Activated T-cell treated with anti-CD3 and anti-CD28 coated beads, Interleukin-2, amount 50 U/mL, for 72 hours (primary cell): ENCODE measurements around the gene SLC36A3. TPM values are rescaled to one million over a fixed set of nuclear protein-coding genes. Genes with fewer than 3 reads are reported as not detected.
"Not testable (repeated sequence)": the region's sequence is repeated elsewhere in the genome, so short reads cannot be mapped to it uniquely, and the experiment has no call there.

Experiments
- ATAC-seq, 2 donors: fragments of 150-1000 bp; cut with Tn5 transposase; replicated peaks in 1 of 2; 2 replicates each; pipeline ENCODE4 v1.10.0; 2021; ENCODE audit warnings: moderate library complexity in 2 of 2, mild to moderate bottlenecking in 1 of 2
- DNase-seq, 2 donors: peaks; one replicate each; pipeline ENCODE4 v3.0.0; 2021 to 2022; ENCODE audit warnings: mixed read lengths in 1 of 2
- H3K27ac Mint-ChIP-seq: one replicate; pipeline ENCODE4 v1.8.0; 2022; ENCODE audit warnings: mild to moderate bottlenecking, moderate library complexity, mixed read lengths
- H3K27me3 Mint-ChIP-seq: one replicate; pipeline ENCODE4 v1.8.0; 2022; ENCODE audit warnings: low read depth, mixed read lengths
- H3K36me3 Mint-ChIP-seq, 2 donors: one replicate each; pipeline ENCODE4 v1.8.0; 2022; ENCODE audit warnings: mixed read lengths in 2 of 2, mild to moderate bottlenecking in 1 of 2; ENCODE audit not compliant: insufficient read depth in 2 of 2
- H3K4me1 Mint-ChIP-seq: one replicate; pipeline ENCODE4 v1.8.0; 2022; ENCODE audit warnings: low read depth, mixed read lengths
- H3K4me3 Mint-ChIP-seq, 2 donors: one replicate each; pipeline ENCODE4 v1.8.0; 2022; ENCODE audit warnings: mild to moderate bottlenecking in 2 of 2, mixed read lengths in 2 of 2, moderate library complexity in 2 of 2
- H3K9me3 Mint-ChIP-seq, 2 donors: one replicate each; pipeline ENCODE4 v1.8.0; 2022; ENCODE audit warnings: mixed read lengths in 2 of 2
- total RNA-seq, 2 donors: library from RNA; stranded (reverse); gene quantifications; one replicate each; pipeline ENCODE4 v1.2.3, GENCODE V29; 2022

Gene SLC36A3
- total RNA-seq, 2 donors from 2014 or later: 0.10 TPM; not detected in 1

GRCh38 chr5:151270599-151270998 lies 33.0 kb downstream of the SLC36A3 start:
- Mint-ChIP-seq H3K36me3 (peaks cover 2 to 3% of the 10 kb centered on the region in 2 donors), H3K27me3 (no peaks in the 10 kb centered on the region), H3K4me3 (no peak overlapping the region), H3K4me1 (no peaks in the 10 kb centered on the region), H3K27ac (no peak overlapping the region), H3K9me3 (no peaks in the 10 kb centered on the region)
- peak; percentile 96 to 98 for ATAC-seq
- DNase-seq: peak; percentile 29 to 37

- Mint-ChIP-seq H3K4me3 (no peak overlapping the region), H3K27me3 (no peaks in the 10 kb centered on the region), H3K36me3 (peaks cover 2 to 11% of the 10 kb centered on the region in 2 donors), H3K4me1 (peaks cover 21% of the 10 kb centered on the region), H3K27ac (no peak overlapping the region), H3K9me3 (no peaks in the 10 kb centered on the region)
- DNase-seq (no peak), ATAC-seq (no peak)
Observed at GRCh38 chr5:151267491-151268260, 35.9 kb downstream of the SLC36A3 start.

- Mint-ChIP-seq H3K27ac (no peak overlapping the region), H3K4me1 (peaks cover 21% of the 10 kb centered on the region), H3K27me3 (no peaks in the 10 kb centered on the region), H3K4me3 (peak overlapping the region; percentile 59 to 71), H3K9me3 (no peaks in the 10 kb centered on the region), H3K36me3 (peaks cover 2 to 11% of the 10 kb centered on the region in 2 donors)
- DNase-seq (peak; percentile 45 to 61), ATAC-seq (peak; percentile 97)
Observed at GRCh38 chr5:151264113-151264512, 39.5 kb downstream of the SLC36A3 start.

GRCh38 chr5:151262532-151262931 lies 41.0 kb downstream of the SLC36A3 start:
- DNase-seq (no peak), ATAC-seq (no peak)
- Mint-ChIP-seq H3K9me3 (no peaks in the 10 kb centered on the region), H3K4me1 (peaks cover 23% of the 10 kb centered on the region), H3K4me3 (no peak overlapping the region), H3K27ac (no peak overlapping the region), H3K36me3 (peaks cover 2 to 11% of the 10 kb centered on the region in 2 donors), H3K27me3 (no peaks in the 10 kb centered on the region)

GRCh38 chr5:151259931-151260330 lies 43.6 kb downstream of the SLC36A3 start:
- ATAC-seq: no peak
- Mint-ChIP-seq H3K36me3 (peaks cover 0 to 8% of the 10 kb centered on the region in 2 donors), H3K27ac (no peak overlapping the region), H3K27me3 (no peaks in the 10 kb centered on the region), H3K9me3 (no peaks in the 10 kb centered on the region), H3K4me1 (peaks cover 35% of the 10 kb centered on the region), H3K4me3 (no peak overlapping the region)
- no peak for DNase-seq

- Mint-ChIP-seq H3K4me3 (no peak overlapping the region), H3K4me1 (peaks cover 33% of the 10 kb centered on the region), H3K36me3 (no peaks in the 10 kb centered on the region), H3K27ac (no peak overlapping the region), H3K27me3 (no peaks in the 10 kb centered on the region), H3K9me3 (no peaks in the 10 kb centered on the region)
- DNase-seq (no peak), ATAC-seq (peak in 1 of 2 donors; percentile 31)
Observed at GRCh38 chr5:151258816-151259215, 44.8 kb downstream of the SLC36A3 start.

- no peak for DNase-seq
- no peak for ATAC-seq
- Mint-ChIP-seq H3K27ac (no peak overlapping the region), H3K36me3 (no peaks in the 10 kb centered on the region), H3K27me3 (no peaks in the 10 kb centered on the region), H3K4me1 (peaks cover 33% of the 10 kb centered on the region), H3K4me3 (no peak overlapping the region), H3K9me3 (no peaks in the 10 kb centered on the region)
Observed at GRCh38 chr5:151258201-151258611, 45.4 kb downstream of the SLC36A3 start.

GRCh38 chr5:151257731-151258181 lies 45.8 kb downstream of the SLC36A3 start:
- Mint-ChIP-seq H3K4me1 (peaks cover 34% of the 10 kb centered on the region), H3K4me3 (no peak overlapping the region), H3K27ac (no peak overlapping the region), H3K36me3 (no peaks in the 10 kb centered on the region), H3K27me3 (no peaks in the 10 kb centered on the region), H3K9me3 (no peaks in the 10 kb centered on the region)
- DNase-seq (no peak), ATAC-seq (no peak)

- ATAC-seq: no peak
- no peak for DNase-seq
- no peak overlapping the region for H3K27ac Mint-ChIP-seq
- no peak overlapping the region for H3K4me3 Mint-ChIP-seq
- no peaks in the 10 kb centered on the region for H3K9me3 Mint-ChIP-seq
- H3K36me3 Mint-ChIP-seq: peaks cover 0 to 2% of the 10 kb centered on the region in 2 donors
- H3K4me1 Mint-ChIP-seq: peaks cover 51% of the 10 kb centered on the region
- H3K27me3 Mint-ChIP-seq: no peaks in the 10 kb centered on the region
Observed at GRCh38 chr5:151255621-151256286, 47.8 kb downstream of the SLC36A3 start.

GRCh38 chr5:151254990-151255389 lies 48.6 kb downstream of the SLC36A3 start:
- H3K27ac Mint-ChIP-seq, ATAC-seq, H3K4me3 Mint-ChIP-seq, DNase-seq, H3K9me3 Mint-ChIP-seq, H3K27me3 Mint-ChIP-seq, H3K36me3 Mint-ChIP-seq: not testable (repeated sequence)
- peaks cover 58% of the 10 kb centered on the region for H3K4me1 Mint-ChIP-seq

GRCh38 chr5:151254556-151254955 lies 49.0 kb downstream of the SLC36A3 start:
- Mint-ChIP-seq H3K27ac (no peak overlapping the region), H3K4me3 (peak overlapping the region in 1 of 2 donors; percentile 94), H3K27me3 (no peaks in the 10 kb centered on the region), H3K9me3 (no peaks in the 10 kb centered on the region), H3K4me1 (peaks cover 58% of the 10 kb centered on the region), H3K36me3 (peaks cover 1 to 2% of the 10 kb centered on the region in 2 donors)
- DNase-seq: no peak
- ATAC-seq: no peak

- H3K4me3 Mint-ChIP-seq: peak overlapping the region; percentile 94 to 96
- no peak for ATAC-seq
Observed at GRCh38 chr5:151253605-151253950, 50.0 kb downstream of the SLC36A3 start.

GRCh38 chr5:151252762-151253604 lies 50.6 kb downstream of the SLC36A3 start, which contains the start of gene GM2A:
Gene GM2A (plus strand): TSS chr5:151253185. CDS start chr5:151253217, 32 bp downstream.
- peaks cover 58% of the 10 kb centered on the region for H3K4me1 Mint-ChIP-seq

More at GRCh38 chr5:151253605-151253950, 50.0 kb downstream of the SLC36A3 start:
- Mint-ChIP-seq H3K27me3 (no peaks in the 10 kb centered on the region), H3K27ac (peak overlapping the region; percentile 61), H3K36me3 (peaks cover 1 to 2% of the 10 kb centered on the region in 2 donors), H3K9me3 (no peaks in the 10 kb centered on the region), H3K4me1 (peaks cover 58% of the 10 kb centered on the region)
- no peak for DNase-seq

More at GRCh38 chr5:151252762-151253604, 50.6 kb downstream of the SLC36A3 start, which contains the start of gene GM2A:
- no peaks in the 10 kb centered on the region for H3K9me3 Mint-ChIP-seq
- H3K27me3 Mint-ChIP-seq: no peaks in the 10 kb centered on the region
- H3K4me3 Mint-ChIP-seq: peak within 1 kb of the TSS; percentile 94 to 96
- DNase-seq (peak; percentile 98 to 100), ATAC-seq (peak; percentile 92 to 93)
- peaks cover 1 to 2% of the 10 kb centered on the region in 2 donors for H3K36me3 Mint-ChIP-seq
- H3K27ac Mint-ChIP-seq: peak within 1 kb of the TSS; percentile 74
